HG03095 (cell line): ENCODE data around the gene VPREB3.

Experiments used
- ATAC-seq: cut with Tn5 transposase; IDR thresholded peaks from one replicate; pipeline ENCODE4 v1.9.1; 2021; ENCODE audit warnings: moderate library complexity; ENCODE audit not compliant: unreplicated experiment

VPREB3 gene

DNA sequence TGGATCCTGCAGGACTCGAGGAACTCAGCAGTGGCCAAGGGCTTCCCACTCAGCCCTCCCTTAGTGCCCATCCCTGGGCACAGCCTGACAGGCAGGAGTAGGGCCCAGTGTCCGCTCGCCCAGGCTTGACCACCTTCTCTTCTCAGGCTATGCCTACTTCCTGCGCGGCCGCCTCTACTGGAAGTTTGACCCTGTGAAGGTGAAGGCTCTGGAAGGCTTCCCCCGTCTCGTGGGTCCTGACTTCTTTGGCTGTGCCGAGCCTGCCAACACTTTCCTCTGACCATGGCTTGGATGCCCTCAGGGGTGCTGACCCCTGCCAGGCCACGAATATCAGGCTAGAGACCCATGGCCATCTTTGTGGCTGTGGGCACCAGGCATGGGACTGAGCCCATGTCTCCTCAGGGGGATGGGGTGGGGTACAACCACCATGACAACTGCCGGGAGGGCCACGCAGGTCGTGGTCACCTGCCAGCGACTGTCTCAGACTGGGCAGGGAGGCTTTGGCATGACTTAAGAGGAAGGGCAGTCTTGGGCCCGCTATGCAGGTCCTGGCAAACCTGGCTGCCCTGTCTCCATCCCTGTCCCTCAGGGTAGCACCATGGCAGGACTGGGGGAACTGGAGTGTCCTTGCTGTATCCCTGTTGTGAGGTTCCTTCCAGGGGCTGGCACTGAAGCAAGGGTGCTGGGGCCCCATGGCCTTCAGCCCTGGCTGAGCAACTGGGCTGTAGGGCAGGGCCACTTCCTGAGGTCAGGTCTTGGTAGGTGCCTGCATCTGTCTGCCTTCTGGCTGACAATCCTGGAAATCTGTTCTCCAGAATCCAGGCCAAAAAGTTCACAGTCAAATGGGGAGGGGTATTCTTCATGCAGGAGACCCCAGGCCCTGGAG is 29.3 kb upstream of the VPREB3 start:
- ATAC-seq: no peak

GRCh38 chr22:23782703-23783102 is 28.5 kb upstream of the VPREB3 start:
- no peak for ATAC-seq

- no peak for ATAC-seq
Observed at GRCh38 chr22:23782252-23782651, 28.0 kb upstream of the VPREB3 start.

GRCh38 chr22:23781511-23782183 is 27.4 kb upstream of the VPREB3 start:
- no peak for ATAC-seq

- ATAC-seq: no peak
Observed at GRCh38 chr22:23781065-23781464, 26.8 kb upstream of the VPREB3 start.

DNA sequence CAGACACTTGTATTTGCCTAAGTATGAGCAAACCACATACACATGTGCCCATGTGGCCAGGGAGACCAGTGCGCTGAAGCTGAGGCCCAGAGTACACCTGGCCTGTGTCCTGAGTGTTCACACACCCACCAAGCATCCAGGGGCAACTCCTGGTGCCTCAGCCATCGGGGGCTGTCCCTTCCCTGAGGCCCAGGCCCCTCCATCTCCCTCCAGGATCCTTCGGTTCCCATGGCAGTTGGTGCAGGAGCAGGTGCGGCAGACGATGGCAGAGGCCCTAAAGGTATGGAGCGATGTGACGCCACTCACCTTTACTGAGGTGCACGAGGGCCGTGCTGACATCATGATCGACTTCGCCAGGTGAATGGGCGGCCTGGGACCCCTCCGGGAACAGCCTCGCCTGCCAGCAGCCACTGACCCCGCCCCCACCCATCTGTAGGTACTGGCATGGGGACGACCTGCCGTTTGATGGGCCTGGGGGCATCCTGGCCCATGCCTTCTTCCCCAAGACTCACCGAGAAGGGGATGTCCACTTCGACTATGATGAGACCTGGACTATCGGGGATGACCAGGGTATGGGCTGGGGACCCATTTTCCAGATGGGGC is 26.0 kb upstream of the VPREB3 start:
- ATAC-seq: no peak

DNA sequence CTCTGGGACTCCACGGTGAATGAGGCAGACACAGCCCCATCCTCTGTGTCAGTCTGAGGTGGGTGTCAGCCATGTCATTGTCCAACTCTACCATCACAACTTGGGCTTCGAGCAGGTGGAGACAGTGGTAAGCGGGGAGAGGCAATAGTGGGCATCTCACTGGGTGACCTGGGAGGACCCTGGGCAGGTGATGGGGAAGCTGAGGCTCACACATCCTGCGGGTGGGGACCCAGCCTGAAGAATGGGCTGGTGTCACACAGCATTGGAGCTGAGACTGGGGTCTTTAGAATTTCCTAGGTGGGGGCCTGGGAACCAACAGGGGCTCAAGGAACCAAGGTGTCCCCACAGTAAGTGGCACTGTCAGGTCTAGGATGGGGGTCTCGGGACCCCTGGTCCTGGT is 25.5 kb upstream of the VPREB3 start:
- ATAC-seq: no peak

GRCh38 chr22:23779083-23779482 is 24.9 kb upstream of the VPREB3 start:
- no peak for ATAC-seq

GRCh38 chr22:23778577-23778900 is 24.3 kb upstream of the VPREB3 start:
- ATAC-seq: no peak

DNA sequence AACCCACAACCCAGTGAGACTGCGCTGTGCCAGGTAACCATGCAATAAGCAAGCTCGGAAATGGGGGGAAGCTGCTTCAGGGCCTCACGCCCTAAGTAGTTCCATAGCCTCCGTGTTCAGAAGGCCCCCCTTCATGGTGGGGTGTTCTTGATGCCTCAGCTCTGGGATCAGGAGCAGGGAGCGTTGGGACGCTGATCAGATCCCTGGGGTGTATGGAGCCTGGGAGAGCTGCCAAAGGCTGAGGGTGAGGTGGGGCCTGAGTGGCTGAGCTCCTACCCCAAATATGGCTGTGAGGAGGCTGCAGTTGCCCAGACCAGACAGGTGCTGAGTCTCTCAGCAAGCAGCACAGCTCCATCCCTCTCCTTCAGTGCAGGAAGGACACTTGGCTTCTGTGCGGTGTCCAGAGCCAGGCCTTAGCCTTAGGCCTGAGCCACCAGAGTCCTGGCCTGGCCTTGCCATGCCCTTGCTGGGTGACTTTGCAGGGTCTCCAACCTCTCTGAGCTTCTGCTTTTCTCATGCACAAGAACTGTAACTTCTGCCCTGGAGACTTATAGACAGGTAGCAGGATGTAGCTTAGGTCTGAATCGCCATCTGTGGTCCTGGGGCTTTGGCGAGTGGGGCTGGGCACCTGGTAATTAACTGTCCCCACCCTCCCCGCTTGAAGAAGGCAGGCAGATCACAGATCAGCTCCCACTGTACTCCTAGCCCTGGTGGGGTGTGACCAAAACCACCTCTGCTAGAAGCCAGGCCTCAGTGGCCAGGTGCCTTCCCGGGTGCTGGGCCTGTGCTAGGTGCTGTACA is 23.8 kb upstream of the VPREB3 start:
- ATAC-seq: no peak

DNA sequence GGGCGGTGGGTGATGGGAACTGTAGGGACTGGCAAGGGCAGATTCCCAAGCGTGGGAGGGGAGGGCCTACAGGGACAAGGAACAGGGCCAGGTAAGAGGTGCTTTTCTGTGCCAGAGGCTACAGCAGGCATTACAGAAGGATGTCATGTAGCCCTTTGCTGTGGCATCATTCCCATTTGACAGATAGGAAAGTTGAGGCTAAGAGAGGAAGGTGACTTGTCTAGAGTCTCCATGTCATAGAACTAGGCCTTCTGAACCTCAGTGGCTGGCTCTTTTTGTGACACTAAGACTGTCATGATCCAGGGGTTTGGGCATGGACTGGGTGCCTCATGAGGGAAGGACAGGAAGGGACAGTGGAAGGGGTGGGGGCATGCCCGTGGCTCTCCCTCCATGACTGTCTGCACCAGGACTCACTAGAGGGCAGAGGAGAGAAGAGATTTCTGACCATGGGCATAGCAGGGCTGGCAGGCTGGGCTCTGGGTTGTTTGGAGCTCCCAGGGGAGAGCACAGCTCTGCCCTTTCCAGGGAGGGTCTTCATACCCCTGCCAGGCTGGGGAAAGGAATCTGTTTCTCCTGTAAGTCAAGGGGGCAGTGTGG is 21.7 kb upstream of the VPREB3 start:
- ATAC-seq: no peak

GRCh38 chr22:23774922-23775436 is 20.8 kb upstream of the VPREB3 start:
- no peak for ATAC-seq

GRCh38 chr22:23774114-23774921 is 20.1 kb upstream of the VPREB3 start:
- no peak for ATAC-seq

- no peak for ATAC-seq
Observed at GRCh38 chr22:23773483-23774113, 19.4 kb upstream of the VPREB3 start.

- ATAC-seq: no peak
Observed at GRCh38 chr22:23772649-23773473, 18.6 kb upstream of the VPREB3 start, which contains the start of gene MMP11. Gene MMP11 (plus strand): TSS chr22:23772849. CDS start chr22:23772871, 22 bp downstream.

DNA sequence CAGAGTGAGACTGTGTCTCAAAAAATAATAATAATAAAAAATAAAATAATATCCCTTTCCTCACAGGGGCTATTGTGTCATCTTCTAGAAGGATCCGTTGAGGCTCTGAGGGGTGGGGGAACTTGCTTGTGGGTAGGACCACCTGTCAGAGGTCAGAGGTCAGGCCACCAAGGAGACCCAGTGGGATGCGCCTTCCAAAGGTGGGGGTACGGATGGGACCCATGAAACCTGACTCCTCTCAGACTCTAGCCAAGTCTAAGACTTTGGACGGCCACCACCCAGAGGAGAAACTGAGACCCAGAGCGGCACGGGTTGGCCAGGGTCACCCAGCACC is 18.1 kb upstream of the VPREB3 start:
- ATAC-seq: no peak

DNA sequence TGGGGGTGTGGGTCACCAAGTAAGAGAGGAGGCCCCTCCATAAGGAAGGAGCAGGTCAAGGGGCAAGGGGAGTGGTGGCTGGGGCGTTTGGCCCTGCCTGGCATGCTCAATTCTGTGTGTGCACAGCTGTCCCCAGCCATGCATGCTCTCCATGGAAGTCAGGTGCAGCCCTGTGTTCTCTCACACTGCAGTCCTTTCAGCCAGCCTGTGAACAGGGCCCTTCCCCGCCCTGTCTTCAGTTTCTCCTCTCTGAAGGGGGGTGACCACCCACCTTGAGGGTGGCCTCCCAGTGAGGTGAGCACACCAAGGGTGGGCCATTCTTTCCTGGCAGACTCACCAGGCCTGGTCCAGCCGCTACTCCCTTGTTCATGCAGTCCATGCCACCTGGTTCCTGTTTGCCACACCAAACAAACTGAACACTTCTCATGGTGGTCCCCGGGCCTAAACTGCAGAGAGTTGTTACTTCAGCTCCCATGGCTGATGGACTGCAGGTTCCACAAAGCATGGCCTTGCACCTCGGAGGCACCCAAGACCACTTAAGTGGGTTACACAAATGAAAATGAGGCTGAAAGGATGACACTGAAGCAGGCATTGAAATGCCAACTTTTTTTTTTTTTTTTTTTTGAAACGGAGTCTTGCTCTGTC is 15.2 kb upstream of the VPREB3 start:
- no peak for ATAC-seq
